Left renal pelvis (tissue), 4 donors: Measurements from ENCODE around the gene NCAM1. TPM values are rescaled to one million over a fixed set of nuclear protein-coding genes. Genes with fewer than 3 reads are reported as not detected.

Source experiments
- DNase-seq, 4 donors: peaks; one replicate each; pipeline ENCODE4 v3.0.0-alpha.2; 2013; ENCODE audit warnings: low read depth in 4 of 4, low spot score in 3 of 4
- polyA plus RNA-seq, 4 donors: library from polyadenylated mRNA; unstranded; fragments of 120-200 nt; gene quantifications; one replicate each; pipeline ENCODE4 v1.2.1, GENCODE V29; 2013; ENCODE audit not compliant: insufficient read length in 4 of 4

NCAM1 gene
- polyA plus RNA-seq, 4 donors = 78.7 to 201 (median 84.2) TPM

GRCh38 chr11:113271551-113272245 lies 310.5 kb downstream of the NCAM1 start:
- DNase-seq = no peak

DNA sequence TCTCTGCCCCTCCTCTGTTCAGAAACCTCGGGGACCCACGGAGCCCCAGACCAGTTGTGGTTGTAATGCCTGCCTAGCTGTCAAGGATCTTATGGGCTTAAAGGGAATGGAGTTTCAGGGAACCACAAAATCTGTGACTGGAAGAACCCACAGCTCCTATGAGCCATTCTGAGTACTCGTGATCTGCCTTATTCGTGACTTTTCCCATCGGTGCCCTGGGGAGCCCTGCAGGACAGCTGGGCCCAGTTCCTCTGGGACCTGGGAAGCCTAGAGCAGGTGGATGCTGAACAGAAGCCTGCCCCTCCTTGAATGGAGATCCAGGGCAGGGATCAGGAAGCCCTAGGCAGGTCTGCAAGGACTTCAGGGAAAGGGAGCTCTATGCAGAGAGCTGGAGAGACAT lies 311.1 kb downstream of the NCAM1 start:
- no peak for DNase-seq

DNA sequence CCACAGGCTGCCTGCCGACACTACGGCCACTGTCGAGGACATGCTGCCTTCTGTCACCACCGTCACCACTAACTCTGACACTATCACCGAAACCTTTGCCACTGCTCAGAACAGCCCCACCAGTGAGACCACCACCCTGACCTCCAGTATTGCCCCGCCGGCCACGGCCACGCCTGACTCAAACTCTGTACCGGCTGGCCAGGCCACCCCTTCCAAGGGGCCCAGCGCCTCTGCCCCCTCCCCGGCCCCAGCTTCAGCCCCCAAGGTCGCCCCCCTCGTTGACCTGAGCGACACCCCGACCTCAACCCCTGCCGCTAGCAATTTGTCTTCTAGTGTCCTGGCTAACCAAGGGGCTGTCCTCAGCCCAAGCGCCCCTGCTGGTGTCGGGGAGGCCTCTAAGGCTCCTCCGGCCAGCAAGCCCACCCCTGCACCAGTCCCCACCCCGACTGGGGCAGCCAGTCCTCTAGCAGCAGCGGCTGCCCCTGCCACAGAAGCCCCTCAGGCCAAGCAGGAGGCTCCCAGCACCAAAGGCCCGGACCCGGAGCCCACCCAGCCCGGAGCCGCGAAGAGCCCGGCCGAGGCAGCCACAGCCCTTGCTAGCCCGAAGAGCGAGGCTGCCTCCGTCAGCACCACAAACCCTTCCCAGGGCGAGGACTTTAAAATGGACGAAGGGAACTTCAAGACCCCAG lies 311.9 kb downstream of the NCAM1 start:
- DNase-seq = no peak

- DNase-seq = no peak
Observed at GRCh38 chr11:113273720-113274119, 312.5 kb downstream of the NCAM1 start.

DNA sequence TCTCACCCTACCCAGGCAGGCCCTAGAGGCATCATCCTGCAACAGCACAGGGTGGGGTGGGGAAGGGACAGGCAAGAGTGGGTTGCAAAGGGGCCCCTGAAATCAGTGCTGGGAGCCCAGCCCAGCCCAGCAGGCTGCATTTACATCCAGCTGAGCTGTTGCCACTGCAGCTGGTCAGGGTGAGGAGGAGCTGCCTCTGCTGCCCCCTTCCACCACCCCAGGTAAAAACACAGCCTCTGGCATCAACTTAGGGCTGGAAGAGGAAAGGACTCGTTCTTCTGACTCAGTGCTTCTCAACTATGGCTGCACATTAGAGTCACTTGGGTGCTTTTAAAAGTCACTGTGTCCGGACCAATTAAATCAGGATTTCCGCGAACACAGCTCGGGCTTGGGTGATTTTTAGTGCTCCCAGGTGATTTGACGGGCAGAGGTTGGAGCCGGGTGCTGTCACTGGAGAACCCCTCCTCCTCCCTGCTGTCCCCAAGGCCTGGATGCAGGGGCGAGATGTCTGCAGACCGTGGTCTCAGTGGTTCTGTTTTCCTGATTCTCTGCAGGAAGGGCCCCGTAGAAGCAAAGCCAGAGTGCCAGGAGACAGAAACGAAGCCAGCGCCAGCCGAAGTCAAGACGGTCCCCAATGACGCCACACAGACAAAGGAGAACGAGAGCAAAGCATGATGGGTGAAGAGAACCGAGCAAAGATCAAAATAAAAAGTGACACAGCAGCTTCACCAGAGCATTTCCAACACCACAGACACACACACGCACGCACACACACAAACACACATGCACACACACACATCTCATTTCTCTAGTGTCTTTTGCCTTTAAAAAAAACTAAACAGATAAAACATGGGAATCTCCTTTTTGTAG lies 313.7 kb downstream of the NCAM1 start:
- no peak for DNase-seq

DNA sequence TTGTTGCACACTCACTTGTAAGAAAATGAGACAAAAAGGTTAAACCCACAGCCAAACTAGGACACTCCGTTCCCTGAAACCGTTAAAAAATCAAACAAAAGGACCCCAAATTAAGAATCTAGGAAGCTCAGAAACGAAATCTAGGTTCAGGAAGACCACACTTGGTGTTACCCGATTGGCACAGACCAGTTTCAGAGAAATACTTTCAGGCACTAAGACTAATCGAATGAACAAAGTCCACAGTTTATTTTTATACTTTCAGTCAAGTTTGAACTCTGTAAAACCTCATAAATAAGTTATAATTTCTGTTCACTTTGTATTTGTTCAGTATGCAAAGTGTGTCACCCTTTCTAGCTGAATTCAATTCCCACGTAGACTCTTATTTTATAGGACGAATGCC lies 314.4 kb downstream of the NCAM1 start:
- DNase-seq = no peak

- DNase-seq = no peak
Observed at GRCh38 chr11:113276466-113276865, 315.2 kb downstream of the NCAM1 start.

DNA sequence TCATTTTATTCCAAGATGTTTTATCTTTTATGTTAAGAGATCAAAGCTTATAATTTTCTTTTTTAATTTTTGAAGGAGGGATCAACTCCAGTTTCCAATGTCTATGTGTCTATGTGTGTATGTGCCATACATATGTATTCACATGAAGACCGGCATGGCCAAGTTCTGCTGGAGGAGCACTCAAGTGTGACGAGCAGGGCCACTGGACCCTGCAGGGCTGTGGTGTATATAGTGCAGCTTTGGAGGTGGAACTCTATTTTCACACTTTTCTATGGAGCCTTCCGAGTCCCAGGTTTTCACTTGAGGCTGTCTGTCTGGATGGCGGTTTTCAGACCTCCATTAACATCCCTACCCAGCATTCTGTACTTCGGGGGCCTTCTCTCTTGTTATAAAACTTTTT lies 316.7 kb downstream of the NCAM1 start:
- DNase-seq = no peak

DNA sequence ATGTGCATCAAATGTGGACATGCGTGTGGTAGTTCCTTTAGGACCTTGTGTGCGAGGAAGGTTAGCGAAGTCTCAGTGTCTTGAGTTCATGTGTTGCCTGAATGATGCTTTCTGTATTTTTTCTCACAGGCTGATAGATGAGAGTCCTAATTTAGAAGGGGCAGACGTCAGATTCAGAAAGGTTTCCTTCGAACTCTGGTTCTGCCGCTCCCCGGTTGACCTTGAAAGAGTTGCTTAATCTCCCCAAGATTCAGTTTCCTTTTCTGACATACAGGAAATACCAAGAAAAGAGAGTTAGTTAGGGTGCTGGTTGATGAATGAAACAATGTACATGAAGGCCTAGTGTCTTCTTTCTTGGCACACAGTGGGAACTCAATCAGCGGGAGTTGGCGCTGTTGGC lies 317.3 kb downstream of the NCAM1 start:
- no peak for DNase-seq

GRCh38 chr11:113278925-113279324 lies 317.7 kb downstream of the NCAM1 start:
- DNase-seq = no peak

GRCh38 chr11:113279591-113279990 lies 318.4 kb downstream of the NCAM1 start:
- DNase-seq = no peak

DNA sequence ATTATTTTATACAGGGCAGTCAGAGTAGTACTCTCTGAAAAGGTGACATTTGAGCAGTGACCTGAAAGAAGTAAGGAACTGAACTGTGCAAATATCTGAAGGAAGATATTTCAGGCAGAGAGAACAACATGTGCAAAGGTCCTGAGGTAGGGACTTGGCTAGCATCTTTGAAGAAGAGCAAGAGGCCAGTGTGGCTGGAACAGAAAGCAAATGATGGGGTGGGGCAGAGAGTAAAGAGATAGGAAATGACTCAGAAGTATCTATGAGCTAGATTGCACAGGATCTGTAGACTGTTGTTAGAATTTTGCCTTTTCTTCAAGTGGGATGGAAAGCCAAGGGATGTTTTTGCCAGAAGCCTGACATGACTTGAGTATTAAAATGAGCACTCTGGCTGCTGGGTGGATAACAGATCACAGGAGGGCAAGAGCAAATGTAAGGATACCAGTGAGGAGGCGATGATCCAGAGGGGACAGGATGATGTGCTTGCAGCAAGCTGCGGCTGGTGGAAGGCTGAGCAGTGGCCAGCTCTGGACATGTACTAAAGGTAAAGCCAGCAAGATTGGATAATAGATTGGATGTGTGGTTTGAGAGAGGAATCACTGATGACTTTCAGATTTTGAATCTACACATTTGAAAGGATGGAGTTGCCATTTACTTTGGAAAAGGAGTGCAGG lies 320.0 kb downstream of the NCAM1 start:
- no peak for DNase-seq

DNA sequence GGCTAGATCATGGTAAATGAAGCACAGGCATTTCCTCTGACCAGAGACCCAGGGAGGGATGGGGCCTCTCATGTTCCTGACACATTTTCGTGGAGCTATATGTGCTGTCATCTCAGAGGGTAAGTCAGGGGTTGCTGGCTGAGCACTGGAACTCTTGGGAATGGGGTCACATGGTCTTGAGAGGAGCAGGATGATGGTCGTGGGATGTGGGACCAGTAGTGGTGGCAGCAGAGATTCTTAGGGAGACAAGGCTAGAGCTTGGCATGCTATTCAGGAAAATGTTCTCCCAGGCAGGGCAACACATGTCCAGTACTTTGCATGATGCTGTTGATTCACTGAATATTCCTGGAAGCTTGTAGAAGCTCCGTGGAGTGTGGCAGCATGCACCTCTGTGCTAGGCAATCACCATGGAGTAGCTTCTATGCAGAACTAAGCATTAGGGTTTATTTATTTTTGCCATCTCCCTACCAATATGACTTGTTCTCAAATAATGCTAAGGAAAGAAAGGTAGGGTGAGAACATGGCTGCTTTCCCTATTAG lies 321.7 kb downstream of the NCAM1 start:
- no peak for DNase-seq

- DNase-seq = no peak
Observed at GRCh38 chr11:113283881-113284280, 322.7 kb downstream of the NCAM1 start.

GRCh38 chr11:113286009-113286408 lies 324.8 kb downstream of the NCAM1 start:
- DNase-seq = no peak

DNA sequence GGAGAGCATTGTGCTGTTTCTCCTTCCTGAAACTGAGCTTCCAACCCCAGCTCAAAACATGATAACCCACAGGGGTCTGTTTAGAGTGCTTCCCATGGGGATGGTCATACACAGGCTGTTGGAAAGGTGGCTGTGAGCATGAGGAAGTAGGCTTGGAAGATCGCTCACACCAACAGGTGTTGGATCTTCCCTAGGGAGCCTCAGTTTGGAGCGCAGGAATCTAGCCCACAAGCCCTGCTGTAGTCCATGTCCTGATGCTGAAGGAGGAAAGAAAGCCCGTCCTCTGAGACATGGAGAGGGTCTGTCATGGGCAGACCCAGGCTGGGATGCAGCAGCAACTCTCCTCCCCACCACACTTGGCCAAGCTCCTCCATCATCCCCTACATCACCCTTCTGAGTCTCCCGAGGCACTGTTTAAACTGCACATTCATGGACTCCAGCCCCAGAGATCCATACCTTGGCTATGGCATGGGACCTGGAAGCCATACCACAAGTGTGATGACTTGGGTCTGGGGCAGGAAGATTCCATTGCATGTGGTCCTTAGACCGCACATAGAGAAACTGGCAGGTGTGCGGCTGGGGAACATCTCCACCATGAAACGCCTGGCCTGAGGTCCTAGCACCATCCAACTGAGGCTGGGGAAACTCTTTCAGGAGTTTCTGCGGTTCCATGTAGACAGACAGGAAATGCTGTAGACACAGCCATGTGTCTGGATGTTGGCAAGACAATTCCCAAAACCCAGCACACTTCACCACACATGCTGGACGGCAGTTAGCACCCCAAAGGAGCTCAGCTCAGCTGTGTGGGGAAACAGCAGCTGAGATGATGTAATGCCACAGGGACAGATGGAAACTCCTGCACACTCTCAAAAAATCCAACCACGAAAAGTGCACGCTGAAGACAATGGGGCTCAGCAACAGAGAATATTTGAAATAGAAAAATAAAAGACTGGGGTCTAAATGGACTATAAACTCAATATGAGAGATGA lies 325.6 kb downstream of the NCAM1 start:
- DNase-seq = no peak

DNA sequence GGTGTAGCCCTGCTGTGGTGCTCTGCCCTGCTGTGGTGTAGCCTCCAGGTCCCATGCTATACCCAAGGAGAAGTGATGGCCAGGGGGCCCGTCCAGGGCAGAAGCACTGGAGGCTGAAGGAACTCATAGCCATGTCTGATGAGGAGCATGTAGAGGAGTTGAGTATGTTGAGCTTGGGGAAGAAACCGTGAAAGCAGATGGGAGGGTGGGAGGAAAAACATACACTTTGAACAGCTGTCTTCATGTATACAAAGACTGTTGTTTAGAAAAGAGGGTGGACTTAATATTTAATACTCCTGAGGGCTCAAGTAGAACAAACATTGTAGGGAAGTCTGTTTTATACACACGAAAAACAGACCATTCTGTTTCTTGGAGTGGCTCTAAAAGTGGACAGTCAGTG lies 326.6 kb downstream of the NCAM1 start:
- DNase-seq = no peak

- no peak for DNase-seq
Observed at GRCh38 chr11:113288286-113288863, 327.2 kb downstream of the NCAM1 start.
